Activated naive CD4-positive, alpha-beta T cell treated with anti-CD3 and anti-CD28 coated beads, Interleukin-2, amount 50 U/mL, for 16 hours (primary cell): Measurements from ENCODE around the gene SSX7.
"Not testable (repeated sequence)": the region's sequence is repeated elsewhere in the genome, so short reads cannot be mapped to it uniquely, and the experiment has no call there.

Source experiments
- DNase-seq: peaks from one replicate; pipeline ENCODE4 v3.0.0-alpha.2; 2020

The SSX7 gene, protein sequence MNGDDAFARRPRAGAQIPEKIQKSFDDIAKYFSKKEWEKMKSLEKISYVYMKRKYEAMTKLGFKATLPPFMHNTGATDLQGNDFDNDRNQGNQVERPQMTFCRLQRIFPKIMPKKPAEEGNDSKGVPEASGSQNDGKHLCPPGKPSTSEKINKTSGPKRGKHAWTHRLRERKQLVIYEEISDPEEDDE

DNA sequence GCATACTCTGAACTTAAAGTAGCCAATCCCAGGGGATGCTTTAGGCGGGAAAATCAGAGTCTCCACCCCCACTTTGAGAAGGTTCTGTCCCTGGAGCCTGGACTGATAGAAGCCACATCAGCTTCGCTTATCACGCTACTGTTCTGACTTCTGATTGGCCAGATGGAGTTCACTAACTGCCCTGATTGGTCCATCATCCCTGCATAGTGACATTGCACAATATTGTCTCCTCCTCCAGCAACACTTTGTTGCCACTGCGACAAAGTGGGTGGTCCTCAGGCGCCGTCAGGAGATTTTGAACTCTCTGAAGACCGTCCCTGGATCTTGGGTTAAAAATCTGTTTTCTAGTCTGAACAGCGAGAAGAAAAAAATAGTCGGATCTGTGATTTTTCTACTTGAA, at the start of gene SSX7:
TSS of gene SSX7 (minus strand) at position 101 of the 400 bp plus-strand sequence. CDS start 1,428 bp downstream, outside the sequence.
- not testable (repeated sequence) for DNase-seq

DNA sequence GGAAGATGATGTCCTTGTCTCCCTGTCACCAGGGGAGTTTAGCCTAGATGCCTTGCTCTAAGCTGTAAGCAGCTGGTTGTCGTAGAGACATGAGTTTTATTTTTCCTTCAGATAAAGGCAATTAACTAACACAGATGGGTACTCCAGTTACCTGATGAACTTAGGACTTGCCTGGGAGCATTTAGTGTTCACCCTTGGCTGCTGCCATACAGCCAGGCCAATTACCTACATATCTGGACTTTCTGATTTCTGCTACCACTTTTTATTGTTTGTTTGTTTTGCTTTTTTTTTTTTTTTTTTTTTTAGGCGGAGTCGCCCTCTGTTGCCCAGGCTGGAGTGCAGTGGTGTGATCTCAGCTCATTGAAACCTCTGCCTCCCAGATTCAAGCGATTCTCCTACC, 37.3 kb upstream of the SSX7 start:
- not testable (repeated sequence) for DNase-seq

DNA sequence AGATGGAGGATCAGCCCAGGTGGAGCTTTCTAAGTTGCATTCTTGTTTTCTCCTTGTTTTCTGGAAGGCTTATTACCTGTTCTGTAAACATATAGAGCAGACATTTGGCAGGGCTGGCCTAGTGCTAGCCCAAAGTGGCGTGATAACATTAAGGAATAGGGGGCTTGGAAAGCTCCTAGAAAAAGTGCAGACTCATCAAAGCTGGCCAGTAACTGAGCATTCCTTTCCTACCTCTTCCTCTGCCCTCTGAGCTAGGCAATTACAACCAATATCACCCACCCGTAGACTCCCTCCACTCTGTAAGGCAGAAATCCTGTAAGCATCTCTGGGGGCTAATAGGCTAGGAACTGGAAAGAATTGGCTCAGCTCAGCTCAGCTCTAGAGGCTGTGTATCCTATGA, 7.5 kb upstream of the SSX7 start:
- not testable (repeated sequence) for DNase-seq

DNA sequence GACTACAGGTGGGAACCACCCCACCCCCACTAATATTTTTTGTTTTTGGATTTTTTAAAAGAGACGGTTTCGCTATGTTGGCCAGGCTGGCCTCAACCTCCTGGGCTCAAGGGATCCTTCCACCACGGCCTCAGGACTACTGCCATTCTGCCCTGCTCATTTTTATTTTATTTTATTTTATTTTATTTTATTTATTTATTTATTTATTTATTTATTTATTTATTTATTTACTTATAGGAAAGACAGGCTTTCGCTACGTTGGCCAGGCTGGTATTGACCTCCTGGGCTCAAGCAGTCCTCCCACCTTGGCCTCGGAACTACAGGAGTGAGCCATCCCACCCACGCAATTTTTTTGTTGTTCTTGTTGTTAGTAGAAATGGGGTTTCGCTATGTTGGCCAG, 775 bp upstream of the SSX7 start:
- DNase-seq: not testable (repeated sequence)

DNA sequence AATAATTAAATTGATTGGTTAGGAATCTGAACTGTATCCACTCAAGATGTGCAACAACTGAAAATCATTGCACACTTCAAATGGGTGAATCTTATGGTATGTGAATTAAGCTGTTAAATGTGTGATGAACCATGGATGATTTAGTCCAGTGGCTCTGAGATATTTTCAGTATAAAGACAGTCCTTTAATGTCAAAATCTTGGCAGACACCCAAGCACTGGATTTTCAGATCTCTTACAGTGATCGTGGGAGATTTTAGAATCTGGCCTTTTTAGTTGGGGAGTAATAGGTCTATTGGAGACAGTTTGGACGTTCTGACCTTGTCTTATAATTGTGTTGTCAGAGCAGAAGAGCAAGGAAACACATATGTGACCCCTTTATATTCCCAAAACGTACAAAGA, 4.0 kb downstream of the SSX7 start:
- not testable (repeated sequence) for DNase-seq

- DNase-seq: not testable (repeated sequence)
These were observed 5.7 kb downstream of the SSX7 start for GRCh38 chrX:52648956-52649355.

GRCh38 chrX:52628483-52628882, 26.2 kb downstream of the SSX7 start:
- not testable (repeated sequence) for DNase-seq

GRCh38 chrX:52620661-52621060, 34.0 kb downstream of the SSX7 start:
- not testable (repeated sequence) for DNase-seq

DNA sequence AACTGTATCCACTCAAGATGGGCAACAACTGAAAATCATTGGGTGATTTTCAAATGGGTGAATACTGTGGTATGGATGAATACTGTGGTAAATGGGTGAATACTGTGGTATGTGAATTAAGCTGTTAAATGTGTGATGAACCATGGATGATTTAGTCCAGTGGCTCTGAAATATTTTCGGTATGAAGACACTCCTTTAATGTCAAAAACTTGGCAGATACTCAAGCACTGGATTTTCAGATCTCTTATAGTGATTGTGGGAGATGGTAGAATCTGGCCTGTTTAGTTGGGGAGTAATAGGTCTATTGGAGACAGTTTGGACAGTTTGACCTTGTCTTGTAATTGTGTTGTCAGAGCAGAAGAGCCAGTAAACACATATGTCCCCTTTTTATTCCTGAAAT, 45.7 kb downstream of the SSX7 start:
- no peak for DNase-seq

DNA sequence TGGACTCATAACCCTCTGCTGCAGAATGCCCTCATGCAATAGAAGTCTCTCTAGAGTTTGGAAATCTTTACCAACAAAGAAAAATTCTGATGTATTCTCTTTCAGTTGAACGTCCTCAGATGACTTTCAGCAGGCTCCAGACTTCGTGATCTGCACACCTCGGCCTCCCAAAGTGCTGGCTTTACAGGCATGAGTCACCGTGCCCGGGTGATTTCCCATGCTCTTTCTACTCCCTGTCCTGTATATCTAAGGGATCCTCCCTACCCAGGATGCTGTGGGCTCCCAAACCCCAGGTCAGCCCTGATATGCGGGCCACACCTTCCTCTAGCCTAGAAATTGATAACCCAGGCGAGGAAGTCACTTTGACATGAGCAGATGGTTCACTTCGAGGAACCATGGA, 51.5 kb downstream of the SSX7 start:
- not testable (repeated sequence) for DNase-seq

- no peak for DNase-seq
These were observed 55.8 kb downstream of the SSX7 start for GRCh38 chrX:52598886-52599285.

- DNase-seq: no peak
These were observed 60.0 kb downstream of the SSX7 start for GRCh38 chrX:52594658-52595057.
